HG03442 (cell line): ENCODE measurements around the gene ACAP2.
"Not testable (repeated sequence)": the region's sequence is repeated elsewhere in the genome, so short reads cannot be mapped to it uniquely, and the experiment has no call there.

Experiments used
- ATAC-seq: cut with Tn5 transposase; IDR thresholded peaks from one replicate; pipeline ENCODE4 v1.9.1; 2021; ENCODE audit warnings: mild to moderate bottlenecking, moderate library complexity; ENCODE audit not compliant: unreplicated experiment

ACAP2 gene

GRCh38 chr3:195394024-195394423 lies 48.8 kb downstream of the ACAP2 start:
- no peak for ATAC-seq

DNA sequence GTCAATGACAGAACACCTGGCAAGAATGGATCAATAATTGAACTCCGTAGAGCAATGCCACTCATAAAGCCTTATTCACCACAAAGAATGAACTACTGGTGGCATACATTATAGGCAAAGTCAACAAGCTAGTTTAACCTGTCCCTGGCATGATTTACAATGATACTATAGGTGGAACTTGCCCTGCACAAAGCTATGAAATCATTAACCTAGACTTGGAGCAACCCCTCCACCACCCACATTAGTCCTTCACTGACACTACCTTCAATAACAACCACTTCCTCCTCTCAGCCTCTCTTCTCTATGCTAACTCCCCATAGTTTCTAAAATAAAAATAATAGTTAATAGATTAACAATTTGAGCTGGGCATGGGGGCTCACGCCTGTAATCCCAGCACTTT lies 54.4 kb downstream of the ACAP2 start:
- no peak for ATAC-seq

- no peak for ATAC-seq
Measured at GRCh38 chr3:195386739-195387138, 56.1 kb downstream of the ACAP2 start.

- no peak for ATAC-seq
Measured at GRCh38 chr3:195385526-195385925, 57.3 kb downstream of the ACAP2 start.

GRCh38 chr3:195384952-195385351 lies 57.9 kb downstream of the ACAP2 start:
- no peak for ATAC-seq

DNA sequence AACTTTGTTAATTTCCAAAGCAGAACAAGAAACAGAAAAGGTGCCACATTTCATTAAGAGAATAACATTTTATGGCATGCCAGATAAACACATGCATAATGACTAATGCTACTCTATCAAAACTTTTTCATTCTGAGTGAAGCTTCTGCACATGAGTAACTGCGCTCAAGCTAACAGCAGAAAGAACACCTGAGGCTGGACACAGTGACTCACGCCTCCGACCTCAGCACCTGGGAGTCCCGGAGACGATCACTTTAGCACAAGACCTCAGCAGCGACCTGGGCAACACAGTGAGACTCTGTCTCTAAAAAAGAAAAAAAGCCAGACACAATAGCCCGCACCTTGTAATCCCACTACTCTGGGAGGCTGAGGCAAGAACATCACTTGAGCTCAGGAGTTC lies 70.6 kb downstream of the ACAP2 start:
- ATAC-seq, result no peak

DNA sequence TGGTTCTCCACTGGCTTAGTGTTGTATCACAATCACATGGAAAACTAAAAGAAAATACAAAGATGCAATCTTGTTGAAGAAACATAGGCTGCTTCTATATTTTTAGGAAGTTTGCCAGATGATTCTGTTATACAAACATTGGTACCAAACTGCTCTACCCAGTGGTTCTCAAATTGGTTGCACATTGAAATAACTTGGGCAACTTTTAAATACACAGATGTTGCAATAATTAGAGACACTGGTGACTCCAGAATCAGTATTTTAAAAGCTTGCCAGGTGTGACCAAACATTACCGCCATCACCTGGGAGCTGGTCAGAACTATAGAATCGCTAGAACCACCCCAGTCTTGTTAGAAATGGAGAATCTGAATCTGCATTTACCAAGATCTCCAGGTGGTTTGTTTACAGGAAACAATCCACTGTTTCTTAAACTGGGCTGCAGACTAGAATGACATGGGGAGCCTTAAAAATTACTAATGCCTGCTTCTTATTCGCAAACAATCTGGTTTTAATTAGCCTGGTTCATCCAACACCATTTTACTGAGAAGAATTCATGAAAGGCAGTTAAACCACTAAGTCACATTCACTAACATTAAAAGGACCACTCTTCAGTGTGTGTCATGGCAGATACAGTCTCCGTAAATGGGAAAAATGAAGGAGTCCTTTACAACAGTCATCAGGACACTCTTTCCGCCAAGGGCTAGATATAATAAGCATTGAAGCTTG lies 76.5 kb downstream of the ACAP2 start:
- ATAC-seq, result no peak

GRCh38 chr3:195365371-195365770 lies 77.4 kb downstream of the ACAP2 start:
- no peak for ATAC-seq

GRCh38 chr3:195357797-195358196 lies 85.0 kb downstream of the ACAP2 start:
- ATAC-seq, result not testable (repeated sequence)

- ATAC-seq, result no peak
Measured at GRCh38 chr3:195356151-195357086, 86.4 kb downstream of the ACAP2 start.

DNA sequence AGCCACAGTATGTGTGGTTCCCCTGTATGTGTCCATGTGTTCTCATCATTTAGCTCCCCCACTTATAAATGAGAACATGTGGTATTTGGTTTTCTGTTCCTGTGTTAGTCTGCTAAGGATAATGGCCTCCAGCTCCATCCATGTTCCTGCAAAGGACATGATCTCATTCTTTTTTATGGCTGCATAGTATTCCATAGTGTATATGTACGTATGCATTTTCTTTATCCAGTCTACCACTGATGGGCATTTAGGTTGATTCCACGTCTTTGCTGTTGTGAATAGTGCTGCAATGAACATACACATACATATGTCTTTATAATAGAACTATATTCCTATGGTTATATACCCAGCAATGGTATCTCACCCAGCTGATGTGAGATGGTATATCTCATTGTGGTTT lies 88.8 kb downstream of the ACAP2 start:
- ATAC-seq, result not testable (repeated sequence)

DNA sequence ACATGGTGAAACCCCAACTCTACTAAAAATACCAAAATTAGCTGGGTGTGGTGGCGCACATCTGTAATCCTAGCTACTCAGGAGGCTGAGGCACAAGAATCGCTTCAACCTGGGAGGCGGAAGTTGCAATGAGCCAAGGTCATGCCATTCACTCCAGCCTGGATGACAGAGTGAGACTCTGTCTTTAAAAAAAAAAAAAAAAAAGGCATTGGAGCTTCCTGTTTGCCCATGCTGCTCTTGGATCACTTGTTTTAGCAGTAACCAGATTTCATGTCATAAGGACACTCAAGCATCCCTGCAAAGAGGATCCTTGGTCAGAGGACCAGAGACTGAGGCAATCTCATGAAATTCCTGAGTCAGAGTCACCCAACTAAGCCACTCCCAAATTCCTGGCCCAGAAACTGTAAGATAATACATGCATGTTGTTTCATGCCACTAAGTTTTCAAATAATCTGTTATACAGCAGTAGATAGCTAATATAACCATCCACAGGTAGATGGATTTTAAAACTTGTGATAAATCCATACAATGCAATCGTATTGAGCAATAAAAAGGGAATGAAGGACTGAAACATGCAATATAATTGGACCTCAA lies 89.8 kb downstream of the ACAP2 start:
- no peak for ATAC-seq

GRCh38 chr3:195348426-195349115 lies 94.2 kb downstream of the ACAP2 start:
- ATAC-seq, result no peak

GRCh38 chr3:195337747-195338146 lies 105.1 kb downstream of the ACAP2 start:
- no peak for ATAC-seq

- no peak for ATAC-seq
Measured at GRCh38 chr3:195334967-195335366, 107.9 kb downstream of the ACAP2 start.

DNA sequence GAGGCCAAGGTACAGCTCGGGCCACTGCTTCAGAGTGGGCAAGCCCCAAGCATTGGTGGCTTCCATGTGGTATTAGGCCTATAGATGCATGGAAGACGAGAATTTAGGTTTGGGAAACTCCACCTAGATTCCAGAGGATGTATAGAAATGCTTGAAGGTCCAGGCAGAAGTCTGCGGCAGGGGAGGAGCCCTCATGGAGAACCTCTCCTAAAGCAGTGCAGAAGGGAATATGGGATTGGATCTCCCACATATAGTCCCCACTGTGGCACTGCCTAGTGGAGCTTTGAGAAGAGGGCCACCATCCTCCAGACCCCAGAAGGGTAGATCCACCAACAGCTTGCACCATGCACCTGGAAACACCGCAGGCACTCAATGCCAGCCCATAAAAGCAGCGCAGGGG lies 123.8 kb downstream of the ACAP2 start:
- no peak for ATAC-seq

DNA sequence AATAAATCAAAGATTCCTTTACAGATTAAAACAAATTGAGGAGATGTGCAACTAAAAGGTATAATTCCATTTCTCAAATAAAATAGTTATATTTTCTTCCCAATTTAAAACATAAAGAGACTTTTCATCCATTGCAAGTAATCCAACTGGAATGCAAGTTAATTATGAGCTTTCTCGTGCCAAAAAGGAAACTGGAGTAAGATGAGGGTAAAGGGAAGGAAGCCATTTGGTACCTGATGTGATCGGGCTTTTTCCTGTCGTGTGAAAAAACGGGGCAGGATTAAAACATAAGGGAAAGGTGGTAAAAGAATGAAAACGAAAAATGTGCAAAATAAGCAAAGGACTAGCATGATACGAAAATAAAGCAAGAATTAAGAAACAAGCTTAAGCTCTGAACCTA lies 130.1 kb downstream of the ACAP2 start:
- no peak for ATAC-seq

- no peak for ATAC-seq
Measured at GRCh38 chr3:195307711-195308110, 135.1 kb downstream of the ACAP2 start.

GRCh38 chr3:195306369-195306768 lies 136.5 kb downstream of the ACAP2 start:
- no peak for ATAC-seq

DNA sequence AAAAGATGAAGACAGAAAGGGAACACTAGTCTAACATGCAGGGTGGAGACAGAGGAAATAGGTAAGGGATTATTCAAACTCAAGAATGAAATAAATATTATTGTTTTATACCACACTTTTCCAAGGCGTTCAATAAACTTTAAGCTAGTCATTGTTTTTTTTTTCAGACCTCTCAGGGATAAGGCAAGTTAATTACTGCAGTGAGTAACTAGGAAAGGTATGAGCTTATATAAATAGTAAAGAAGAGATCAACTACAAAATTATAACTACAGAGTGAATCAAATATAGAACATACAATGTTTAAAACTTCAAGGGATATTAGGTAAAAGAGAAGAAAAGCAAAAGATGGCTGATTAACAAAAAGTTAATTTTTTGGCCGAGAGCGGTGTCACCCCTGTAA lies 140.4 kb downstream of the ACAP2 start:
- ATAC-seq, result no peak

DNA sequence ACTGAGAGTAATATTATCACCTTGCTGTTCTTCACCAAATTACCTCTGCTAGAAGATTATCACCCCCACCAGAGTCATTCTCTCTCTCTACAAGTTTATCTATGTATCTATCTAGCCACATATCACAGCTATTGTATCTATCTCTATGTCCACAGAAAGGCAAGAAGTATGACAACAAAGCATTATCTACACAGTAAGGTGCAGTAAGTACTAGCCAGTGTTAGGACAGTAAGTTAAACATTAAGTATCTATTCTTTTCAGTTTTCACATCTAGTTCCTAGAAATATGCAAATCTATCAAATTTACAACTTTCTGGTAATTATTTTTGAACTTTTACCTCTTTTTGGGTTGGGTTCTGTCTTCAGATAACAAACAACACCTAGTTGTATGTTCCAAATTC lies 145.4 kb downstream of the ACAP2 start:
- no peak for ATAC-seq
